GM12892 (cell line): ENCODE measurements around the gene SPTB.

Experiments used
- POLR2A ChIP-seq: IDR thresholded peaks from 2 replicates; pipeline ENCODE4 v1.6.1; 2011; ENCODE audit warnings: low read depth, low read length, control low read depth
- POLR2AphosphoS5 ChIP-seq: IDR thresholded peaks from 2 replicates; pipeline ENCODE4 v1.6.1; 2011; ENCODE audit warnings: low read depth, low read length, control low read depth
- TAF1 ChIP-seq: IDR thresholded peaks from 2 replicates; pipeline ENCODE4 v1.6.1; 2011; ENCODE audit warnings: low read depth, mild to moderate bottlenecking, control low read depth, low read length, borderline replicate concordance

- TF ChIP-seq TAF1 (no peak), POLR2AphosphoS5 (no peak), POLR2A (no peak)
Measured at GRCh38 chr14:64753374-64753773, 126.3 kb downstream of the SPTB start.
